GM12878 (cell line): ENCODE measurements around the gene IGSF22. TPM values are rescaled to one million over a fixed set of nuclear protein-coding genes. Genes with fewer than 3 reads are reported as not detected.

Source experiments
- ATAC-seq: fragments of 200-7000 bp; cut with Tn5 transposase; 3 replicates; pipeline ENCODE4 v1.9.1; 2020; ENCODE audit warnings: mild to moderate bottlenecking, moderate library complexity
- BruUV-seq: library from RNA; stranded (reverse); fragments of 400-500 nt; replicated peaks from 2 replicates; lab custom pipeline; 2021; lab: Mats Ljungman, UMichigan
- CTCF ChIA-PET: fragments of 300-600 bp; sonication (Branson Sonifier 250); formaldehyde crosslinking; extraction: SDS; loops from one replicate; lab custom pipeline; 2021; ENCODE audit warnings: inconsistent platforms; lab: Yijun Ruan, JAX
- POLR2A ChIA-PET: fragments of 350-600 bp; formaldehyde crosslinking; extraction: SDS; loops from one replicate; lab custom pipeline; 2021; ENCODE audit warnings: inconsistent platforms; lab: Charles Lee
- RAD21 ChIA-PET: fragments of 300-600 bp; sonication (Branson Sonifier 250); formaldehyde crosslinking; loops from one replicate; lab custom pipeline; 2023; ENCODE audit warnings: antibody characterized with exemption; ENCODE audit not compliant: unreplicated experiment; lab: Charles Lee
- SMC1A ChIA-PET: fragments of 300-600 bp; sonication (Branson Sonifier 250); formaldehyde crosslinking; loops from one replicate; lab custom pipeline; 2023; ENCODE audit not compliant: unreplicated experiment, uncharacterized antibody; lab: Charles Lee
- DNase-seq: peaks from one replicate; pipeline ENCODE4 v3.0.0-alpha.2; 2011; ENCODE audit warnings: low read depth, low spot score
- FAIRE-seq: peaks from 3 replicates; lab custom pipeline; 2011; peaks lifted over from hg19 to GRCh38; lab: Jason Lieb, UNC
- H2AFZ ChIP-seq: 2 replicates; pipeline ENCODE4 v1.6.0; 2011; ENCODE audit warnings: low read depth, low read length, control low read depth; ENCODE audit not compliant: control insufficient read depth
- H3K27ac ChIP-seq: 2 replicates; pipeline ENCODE4 v1.5.1; 2011; ENCODE audit warnings: control low read depth; ENCODE audit not compliant: control insufficient read depth, insufficient read depth
- H3K27me3 ChIP-seq, 2 experiments: replicated peaks in 1 of 2; 2 replicates each; pipeline versions ENCODE4 v1.6.0 to v1.6.1; 2011; ENCODE audit warnings: low read length in 1 of 2; ENCODE audit not compliant: control insufficient read depth in 2 of 2, insufficient read depth in 2 of 2
- H3K36me3 ChIP-seq, 2 experiments: 2 replicates each; pipeline ENCODE4 v1.5.1; 2011; ENCODE audit warnings: low read length in 1 of 2; ENCODE audit not compliant: control insufficient read depth in 2 of 2, insufficient read depth in 2 of 2
- H3K4me1 ChIP-seq: 2 replicates; pipeline ENCODE4 v1.6.1; 2011; ENCODE audit warnings: mild to moderate bottlenecking, low read length, moderate library complexity, mixed read lengths; ENCODE audit not compliant: control insufficient read depth, insufficient read depth
- H3K4me2 ChIP-seq: 2 replicates; pipeline ENCODE4 v1.6.0; 2011; ENCODE audit warnings: control low read depth; ENCODE audit not compliant: control insufficient read depth, insufficient read depth
- H3K4me3 ChIP-seq: fragments of 200-600 bp; sonication (generic); 2 replicates; pipeline ENCODE4 v1.5.1; 2016
- H3K79me2 ChIP-seq: 2 replicates; pipeline ENCODE4 v1.6.0; 2011; ENCODE audit warnings: low read length; ENCODE audit not compliant: control insufficient read depth, insufficient read depth
- H3K9ac ChIP-seq: 2 replicates; pipeline ENCODE4 v1.8.0; 2011; ENCODE audit warnings: low read length, control low read depth, mixed read lengths; ENCODE audit not compliant: control insufficient read depth, insufficient read depth
- H3K9me3 ChIP-seq: replicated peaks from 3 replicates; pipeline ENCODE4 v1.5.1; 2011; ENCODE audit warnings: mild to moderate bottlenecking, low read length; ENCODE audit not compliant: control insufficient read depth, insufficient read depth
- H4K20me1 ChIP-seq: 2 replicates; pipeline ENCODE4 v1.6.0; 2011; ENCODE audit not compliant: control insufficient read depth, insufficient read depth
- CEBPB ChIP-seq, 2 experiments: fragments of 150-350 bp in 1 of 2; IDR thresholded peaks; 2 replicates each; pipeline ENCODE4 v1.6.1; 2012 to 2014; ENCODE audit warnings: low read depth in 2 of 2, low read length in 2 of 2, borderline replicate concordance in 1 of 2, inconsistent platforms in 1 of 2
- HDAC2 ChIP-seq: fragments of 200-600 bp; sonication (generic); IDR thresholded peaks from 2 replicates; pipeline ENCODE4 v1.6.1; 2017
- NR2C1 ChIP-seq: fragments of 450-650 bp; IDR thresholded peaks from 2 replicates; pipeline ENCODE4 v1.6.1; 2017; ENCODE audit warnings: antibody characterized with exemption, mild to moderate bottlenecking, moderate library complexity
- SRF ChIP-seq, 2 experiments: IDR thresholded peaks; 2 replicates each; pipeline ENCODE4 v1.6.1; 2011; ENCODE audit warnings: low read depth in 2 of 2, low read length in 2 of 2, mild to moderate bottlenecking in 1 of 2, moderate library complexity in 1 of 2
- WGBS: methylation state at CpG from one replicate; pipeline ENCODE4 v1.1.6; 2016; ENCODE audit warnings: low lambda C conversion rate; ENCODE audit not compliant: insufficient replicate concordance, insufficient coverage; ENCODE audit errors: missing lambda C conversion rate; 5-methylcytosine and 5-hydroxymethylcytosine counted together
- in situ Hi-C: fragments of 300-500 bp; cut with MboI; formaldehyde crosslinking; loops from 9 replicates; pipeline ENCODE4 v1.14.3; 2018; ENCODE audit warnings: mixed read lengths
- intact Hi-C: fragments of 100-400 bp; cut with micrococcal nuclease; formaldehyde crosslinking; loops from one replicate; pipeline ENCODE4 v1.14.2; 2022; ENCODE audit not compliant: unreplicated experiment
- polyA plus RNA-seq, 11 experiments: library from polyadenylated mRNA; depleted of rRNA in 4 of 11; unstranded in 6 of 11; stranded (reverse) in 5 of 11; fragments of >200 nt; fragmentation: Nextera tagmentation in 4 of 11; fragmentation: Illumina TruSeq in 1 of 11; extraction: Ambion mirVana in 4 of 11; extraction: Trizol in 1 of 11; gene quantifications; 1 replicate in 1 of 11; 2 replicates in 10 of 11; pipeline versions ENCODE4 v1.2.1 to v1.2.3, GENCODE V29; 2011 to 2016; ENCODE audit warnings: inconsistent platforms in 2 of 11, missing spikeins in 2 of 11, low read depth in 1 of 11
- total RNA-seq, 4 experiments: library from RNA; depleted of rRNA in 3 of 4; stranded (reverse); fragments of >200 nt in 3 of 4; fragmentation: Illumina TruSeq in 1 of 4; extraction: Trizol in 1 of 4; gene quantifications; 2 replicates each; pipeline versions ENCODE4 v1.2.1 to v1.2.3, GENCODE V29; 2013 to 2021
- TF ChIP-seq, protein P1 (sequence below): IDR thresholded peaks from 2 replicates; pipeline ENCODE4 v1.6.1; 2011; ENCODE audit warnings: borderline replicate concordance, low read depth, mild to moderate bottlenecking, moderate library complexity, low read length; ENCODE audit not compliant: insufficient read depth, poor library complexity, severe bottlenecking

IGSF22 gene
- total and polyA plus RNA-seq, 10 of the 15 experiments (the other 5 are each of a cell fraction or from before 2014, with no cell fraction given), result 0.02 to 0.18 TPM; not detected in 8

DNA sequence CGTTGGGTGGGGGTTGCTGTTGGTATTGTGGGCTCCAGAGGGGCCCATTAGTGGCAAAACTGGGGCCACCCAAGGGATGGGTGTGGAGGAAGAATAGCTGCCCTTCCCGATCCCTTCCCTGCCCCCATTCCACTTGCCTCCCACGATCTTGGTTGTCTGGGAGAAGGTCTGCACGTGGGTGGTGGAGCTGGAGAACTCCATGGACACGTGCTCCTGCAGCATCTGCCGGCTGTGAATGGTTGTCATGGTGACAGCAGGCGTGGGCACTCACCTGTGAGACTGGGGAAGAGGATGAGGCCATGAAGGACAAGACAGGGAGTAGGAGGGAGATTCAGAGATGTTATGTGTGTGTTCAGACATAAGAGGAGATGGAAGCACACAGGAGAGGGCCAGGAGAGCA is 2.0 kb downstream of the IGSF22 start:
- no TSS peak for BruUV-seq
- H3K27ac ChIP-seq, result no peak overlapping the region
- no peaks in the 10 kb centered on the region for H3K36me3 ChIP-seq
- TF ChIP-seq NR2C1 (no peak), CEBPB (IDR thresholded peaks at IDR 0.05; ENCODE audit: borderline replicate concordance in 1 of 2, low read depth in 2 of 2, low read length in 2 of 2) (no peak), HDAC2 (no peak), SRF (IDR thresholded peaks at IDR 0.05; ENCODE audit: low read depth in 2 of 2, low read length in 2 of 2) (no peak)
- TF ChIP-seq, protein P1, sequence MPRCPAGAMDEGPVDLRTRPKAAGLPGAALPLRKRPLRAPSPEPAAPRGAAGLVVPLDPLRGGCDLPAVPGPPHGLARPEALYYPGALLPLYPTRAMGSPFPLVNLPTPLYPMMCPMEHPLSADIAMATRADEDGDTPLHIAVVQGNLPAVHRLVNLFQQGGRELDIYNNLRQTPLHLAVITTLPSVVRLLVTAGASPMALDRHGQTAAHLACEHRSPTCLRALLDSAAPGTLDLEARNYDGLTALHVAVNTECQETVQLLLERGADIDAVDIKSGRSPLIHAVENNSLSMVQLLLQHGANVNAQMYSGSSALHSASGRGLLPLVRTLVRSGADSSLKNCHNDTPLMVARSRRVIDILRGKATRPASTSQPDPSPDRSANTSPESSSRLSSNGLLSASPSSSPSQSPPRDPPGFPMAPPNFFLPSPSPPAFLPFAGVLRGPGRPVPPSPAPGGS, result no peak
- in situ Hi-C loops, result no loop called here
- H3K9ac ChIP-seq, result no peak overlapping the region
- no peaks in the 10 kb centered on the region for H3K79me2 ChIP-seq
- H3K9me3 ChIP-seq, result no peaks in the 10 kb centered on the region
- ChIA-PET POLR2A (interaction anchor here (1.3 kb wide), 1 partner anchor 41 kb away, joined by 3 read pairs; no protein-coding TSS in a partner anchor), RAD21 (interaction anchor here (0.5 to 4.0 kb wide), 3 partner anchors 32 to 41 kb away, joined by 4 to 40 read pairs (median 5); no protein-coding TSS in a partner anchor), CTCF (interaction anchor here (0.8 to 8.0 kb wide), 12 partner anchors 8 to 341 kb away, joined by 3 to 131 read pairs (median 22); no protein-coding TSS in a partner anchor), SMC1A (interaction anchor here (1.0 to 4.4 kb wide), 6 partner anchors 7 to 79 kb away, joined by 3 to 44 read pairs (median 4); no protein-coding TSS in a partner anchor)
- no peaks in the 10 kb centered on the region for H4K20me1 ChIP-seq
- no peak overlapping the region for H2AFZ ChIP-seq
- FAIRE-seq (no peak), ATAC-seq (no peak), DNase-seq (no peak)
- intact Hi-C loops, result loop anchor here (2.0 to 10.0 kb wide), 3 partner anchors 38 to 479 kb away; partner anchors contain the start of gene SAA2
- no peaks in the 10 kb centered on the region; a peak in 3 of 4 replicates for H3K27me3 ChIP-seq
- WGBS, result 26% methylated on average over 7 of the region's 7 CpGs
- no peak overlapping the region for H3K4me2 ChIP-seq
- peaks cover 9% of the 10 kb centered on the region for H3K4me1 ChIP-seq
- H3K4me3 ChIP-seq, result no peak overlapping the region
